NCI-H2029 (cell line): ENCODE measurements around the gene GJA3.
A peak's percentile ranks its signal among the peaks of the same experiment; 100 is the strongest.

ENCODE experiments used
- DNase-seq: peaks from one replicate; lab custom pipeline; 2025; lab: John Stamatoyannopoulos, UW

GJA3 gene

GRCh38 chr13:20127562-20128458, 33.0 kb downstream of the GJA3 start:
- no peak for DNase-seq

DNA sequence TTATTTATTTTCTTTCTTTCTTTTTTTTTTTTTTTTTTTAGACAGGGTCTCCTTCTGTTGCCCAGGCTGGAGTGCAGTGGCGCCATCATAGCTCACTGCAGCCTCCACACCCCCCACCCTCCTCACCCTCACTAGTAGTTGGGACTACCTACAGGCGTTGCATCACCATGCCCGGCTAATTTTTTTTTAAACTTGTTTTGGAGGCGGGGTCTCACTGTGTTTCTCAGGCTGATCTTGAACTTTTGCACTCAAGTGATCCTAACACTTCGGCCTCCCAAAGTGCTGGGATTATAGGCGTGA, 33.6 kb downstream of the GJA3 start:
- no peak for DNase-seq

- DNase-seq: no peak
Measured at GRCh38 chr13:20126541-20127261, 34.2 kb downstream of the GJA3 start.

DNA sequence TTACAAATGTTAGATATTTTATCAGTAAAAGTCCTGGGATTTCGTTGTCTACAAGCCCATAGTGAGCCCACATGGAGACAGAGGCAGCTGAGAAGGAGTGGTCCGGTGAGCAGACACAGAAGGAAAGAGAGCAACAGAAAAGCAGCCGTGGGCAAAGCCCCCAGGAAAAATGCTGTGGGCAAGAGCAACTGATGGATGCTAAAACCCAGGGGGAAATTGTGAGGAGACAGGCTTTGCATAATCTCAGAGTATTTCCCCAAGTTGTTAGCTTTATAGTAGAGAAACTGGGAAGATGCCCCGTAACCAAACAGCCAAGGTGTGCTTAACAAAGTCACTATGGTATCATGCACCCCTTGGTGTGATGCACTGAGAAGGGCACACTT, 35.1 kb downstream of the GJA3 start:
- no peak for DNase-seq

DNA sequence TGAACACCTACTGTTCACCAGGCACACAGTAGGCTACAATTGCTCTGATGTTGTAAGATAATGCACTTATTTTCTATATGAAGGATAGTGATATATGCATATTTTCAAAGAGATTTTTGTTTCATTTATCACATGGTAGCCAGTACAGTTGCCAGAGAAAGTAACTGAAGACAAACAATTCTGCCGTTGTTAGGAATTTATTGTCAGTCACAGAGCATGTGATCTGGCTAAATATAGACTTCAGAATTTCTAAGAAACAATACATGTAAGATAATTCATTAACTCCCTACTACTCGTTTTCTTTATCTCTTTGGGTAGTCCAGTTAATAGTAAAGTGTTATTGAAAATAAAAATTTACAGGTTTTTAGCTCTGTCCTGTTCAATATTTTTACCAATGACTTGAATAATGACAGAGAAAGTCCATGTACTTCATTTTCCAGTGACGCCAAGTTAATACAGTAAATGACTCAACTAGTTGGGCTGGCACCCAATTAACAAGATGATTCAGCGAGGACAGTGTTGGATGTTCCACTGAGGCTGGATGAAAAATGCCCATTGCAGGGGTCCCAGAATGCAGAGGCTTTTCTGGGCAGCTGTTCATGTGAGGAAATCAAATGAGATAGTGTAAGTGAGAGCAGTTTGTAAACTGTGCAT, 35.6 kb downstream of the GJA3 start:
- no peak for DNase-seq

DNA sequence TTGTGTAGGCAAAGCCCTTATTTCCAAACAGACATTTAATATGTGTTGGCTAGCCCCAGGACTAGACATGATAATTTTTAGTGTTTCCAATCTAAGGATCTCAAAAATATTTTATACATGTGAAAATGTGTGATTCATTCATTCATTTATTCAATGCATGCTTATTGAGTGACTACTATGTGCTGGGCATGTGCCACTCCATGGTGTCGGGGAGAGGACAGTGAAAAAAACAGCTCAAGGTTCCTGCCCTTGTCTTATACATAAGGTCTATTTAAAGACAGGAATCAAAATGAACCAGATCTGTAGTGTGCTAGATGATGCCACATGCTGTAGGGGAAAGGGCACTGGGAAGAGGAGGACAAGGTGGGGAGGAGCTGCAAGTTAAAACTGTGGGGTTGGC, 36.5 kb downstream of the GJA3 start:
- no peak for DNase-seq

DNA sequence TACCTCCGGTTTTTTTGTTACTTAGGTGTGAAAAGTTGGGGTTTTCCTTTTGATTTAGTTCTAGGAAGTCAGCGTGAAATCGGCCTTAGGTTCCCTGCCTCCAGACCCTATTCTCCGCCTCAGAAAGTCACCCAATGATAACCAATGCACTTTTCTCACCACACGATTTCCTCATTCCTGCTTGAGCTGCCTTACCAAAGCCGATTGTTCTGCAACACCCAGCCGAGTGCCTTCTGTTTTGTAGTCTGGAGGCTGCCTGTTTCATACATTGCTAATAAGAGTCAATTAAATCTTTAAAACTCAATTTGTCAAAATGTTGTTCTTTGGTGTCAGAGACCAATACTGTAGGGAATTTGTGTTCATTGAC, 39.7 kb downstream of the GJA3 start:
- DNase-seq: no peak

- no peak for DNase-seq
Measured at GRCh38 chr13:20119960-20120359, 40.9 kb downstream of the GJA3 start.

DNA sequence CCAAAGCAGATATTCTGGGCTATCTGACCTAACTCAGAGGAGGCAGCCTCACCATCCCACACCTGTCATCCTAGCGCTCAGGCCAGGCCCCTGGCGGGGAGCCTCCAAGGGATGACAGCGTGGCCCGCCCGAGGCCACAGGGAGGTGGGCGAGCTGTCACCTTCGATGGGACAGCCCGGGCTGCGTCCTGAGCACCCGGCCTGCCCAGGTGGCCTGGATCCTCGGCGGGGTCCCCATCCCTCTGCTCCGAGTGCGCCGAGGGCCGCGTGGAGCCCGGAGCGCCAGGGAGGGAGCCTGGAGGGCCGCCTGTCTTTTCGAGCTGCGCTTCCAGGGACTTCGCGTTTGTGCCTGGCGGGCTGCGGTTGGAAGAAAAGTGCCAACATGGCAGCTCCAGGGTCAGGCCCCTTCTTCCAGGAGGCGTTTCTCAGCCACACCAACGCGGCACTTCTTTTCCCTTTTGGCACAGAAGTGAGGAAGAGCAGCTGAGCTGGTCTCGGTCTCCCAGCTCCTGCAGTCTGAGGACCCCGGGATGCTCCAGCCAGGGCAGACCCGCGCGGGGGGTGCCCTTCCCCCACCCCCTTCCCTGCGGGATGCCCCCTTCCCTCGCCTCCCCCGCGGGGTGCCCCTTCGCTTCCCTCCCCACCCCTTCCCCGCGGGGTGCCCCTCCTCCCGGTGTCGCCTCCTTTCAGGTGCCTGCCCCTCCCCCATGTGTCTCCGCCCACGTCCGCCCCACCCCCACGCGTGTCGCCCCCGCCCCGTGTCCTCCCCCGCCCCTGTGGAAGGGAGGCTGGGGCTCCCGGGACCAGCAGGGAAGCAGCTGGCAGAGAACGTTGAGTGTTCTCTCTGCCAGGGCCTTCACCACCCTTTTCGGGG, 42.3 kb downstream of the GJA3 start:
- DNase-seq: no peak

- DNase-seq: no peak
Measured at GRCh38 chr13:20116213-20116612, 44.6 kb downstream of the GJA3 start.

- DNase-seq: no peak
Measured at GRCh38 chr13:20114066-20114610, 46.7 kb downstream of the GJA3 start.

- no peak for DNase-seq
Measured at GRCh38 chr13:20109037-20109436, 51.8 kb downstream of the GJA3 start.

- DNase-seq: no peak
Measured at GRCh38 chr13:20106742-20107141, 54.1 kb downstream of the GJA3 start.

DNA sequence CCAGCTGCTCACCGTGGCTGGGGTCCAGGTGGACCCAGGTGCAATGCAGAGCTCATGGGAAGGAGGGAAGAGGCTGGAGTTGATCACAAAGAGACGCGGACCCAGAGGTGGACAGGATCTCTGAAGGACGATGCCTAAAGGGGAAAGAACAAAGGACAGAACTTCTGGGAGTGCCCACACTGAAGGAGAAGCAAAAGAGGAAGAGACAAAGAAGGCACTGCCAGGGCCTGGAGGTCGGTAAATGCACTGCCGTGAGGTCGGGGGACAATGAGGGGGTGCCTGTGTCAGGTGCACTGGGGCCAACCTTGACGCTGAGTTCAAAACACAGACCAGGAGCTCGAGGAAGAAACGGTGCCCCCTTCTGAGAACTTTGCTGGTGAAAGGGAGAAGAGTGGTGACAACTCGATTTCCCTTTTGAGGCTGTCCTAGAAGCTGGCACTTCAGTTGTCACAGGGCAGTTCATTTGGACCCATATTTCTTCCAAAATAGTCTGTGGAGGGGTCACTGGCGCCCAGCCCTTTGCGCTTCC, 55.6 kb downstream of the GJA3 start:
- DNase-seq: no peak

DNA sequence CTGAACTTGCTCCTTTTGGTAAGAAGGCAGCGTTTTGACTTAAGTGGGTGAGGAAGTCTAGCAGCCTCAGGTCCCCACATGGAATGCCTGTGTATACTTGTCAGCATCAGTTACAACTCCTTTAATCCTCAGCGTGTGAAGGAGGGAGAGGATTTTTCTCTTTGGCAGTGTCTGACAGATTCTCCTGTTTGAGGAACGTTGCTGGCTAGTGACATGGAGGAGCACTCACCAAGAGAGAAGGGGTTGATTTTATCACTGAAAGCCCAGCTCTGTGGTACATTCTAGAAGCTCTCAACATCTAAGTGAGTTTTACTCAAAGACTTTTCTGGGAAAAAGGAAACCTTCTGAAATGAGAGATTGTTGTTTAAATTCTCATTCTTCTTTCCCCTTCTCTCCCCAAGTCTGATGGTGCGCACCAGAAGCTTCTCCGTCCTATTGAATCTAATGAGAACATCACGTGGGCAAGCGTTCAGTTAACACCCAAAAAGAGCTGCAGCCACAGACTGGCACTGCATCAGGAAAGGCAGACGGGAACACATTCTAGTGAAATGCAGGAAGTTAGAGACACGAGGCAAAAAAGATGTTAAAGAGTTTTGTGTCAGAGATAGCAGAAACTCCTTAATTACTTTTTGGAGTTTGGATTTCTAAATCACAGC, 58.2 kb downstream of the GJA3 start:
- DNase-seq: no peak

GRCh38 chr13:20101467-20102316, 59.2 kb downstream of the GJA3 start:
- DNase-seq: peak; percentile 47

DNA sequence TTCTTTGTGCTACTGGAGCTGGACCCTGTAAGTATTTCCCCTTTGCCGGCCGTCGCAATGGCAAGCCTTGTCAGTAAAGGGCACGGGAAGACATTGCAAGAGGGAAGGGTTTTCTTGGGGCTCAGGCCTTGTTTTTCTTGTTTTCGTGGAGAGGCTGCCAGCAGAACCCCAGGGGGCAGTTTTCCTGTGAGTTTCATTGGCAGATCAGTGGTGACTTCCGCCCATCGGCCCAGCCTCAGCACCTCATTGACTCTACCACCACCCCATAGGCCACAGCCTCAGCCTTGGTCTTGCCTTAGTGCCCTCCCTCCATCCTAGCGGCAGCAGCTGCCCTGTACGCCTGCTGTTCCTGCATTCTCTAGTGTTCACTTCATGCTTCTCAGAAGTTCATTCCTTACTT, 61.5 kb downstream of the GJA3 start:
- DNase-seq: no peak

DNA sequence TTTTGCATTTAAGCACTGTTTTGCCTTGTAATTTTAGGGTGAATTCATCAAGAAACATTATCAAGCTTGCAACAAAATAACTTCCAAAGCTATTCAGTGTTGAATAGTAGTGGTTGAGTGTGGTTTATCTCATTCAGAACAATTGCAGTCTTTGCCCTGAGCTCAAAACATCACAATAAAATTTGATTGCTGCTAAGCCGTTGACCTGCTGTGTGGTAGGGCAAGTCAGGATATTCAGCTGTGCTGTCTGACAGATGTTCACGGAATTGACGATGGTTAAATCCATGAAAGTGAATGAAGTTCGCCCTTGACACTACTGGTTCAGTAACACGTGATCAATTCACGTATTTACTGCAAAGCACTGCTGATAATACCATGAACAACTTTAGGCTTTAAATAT, 66.9 kb downstream of the GJA3 start:
- no peak for DNase-seq

GRCh38 chr13:20090349-20090748, 70.5 kb downstream of the GJA3 start:
- DNase-seq: no peak
